NCI-H226 (cell line): ENCODE measurements around the gene THSD4.
A peak's percentile ranks its signal among the peaks of the same experiment; 100 is the strongest.
"Not testable (repeated sequence)": the region's sequence is repeated elsewhere in the genome, so short reads cannot be mapped to it uniquely, and the experiment has no call there.

Experiments
- DNase-seq: peaks from one replicate; pipeline ENCODE4 v3.0.0-alpha.2; 2015

THSD4 gene

GRCh38 chr15:71151081-71151480, 35.8 kb downstream of the THSD4 start:
- DNase-seq, result peak; percentile 89

GRCh38 chr15:71152542-71152941, 37.3 kb downstream of the THSD4 start:
- DNase-seq, result no peak

- no peak for DNase-seq
Observed at GRCh38 chr15:71153823-71154524, 38.7 kb downstream of the THSD4 start.

- DNase-seq, result no peak
Observed at GRCh38 chr15:71154607-71155200, 39.4 kb downstream of the THSD4 start.

GRCh38 chr15:71155534-71155933, 40.3 kb downstream of the THSD4 start:
- no peak for DNase-seq

- no peak for DNase-seq
Observed at GRCh38 chr15:71160976-71161375, 45.7 kb downstream of the THSD4 start.

- no peak for DNase-seq
Observed at GRCh38 chr15:71162309-71162708, 47.0 kb downstream of the THSD4 start.

- DNase-seq, result not testable (repeated sequence)
Observed at GRCh38 chr15:71164606-71165005, 49.3 kb downstream of the THSD4 start.

GRCh38 chr15:71167445-71168165, 52.3 kb downstream of the THSD4 start:
- DNase-seq, result no peak

GRCh38 chr15:71168166-71168834, 53.0 kb downstream of the THSD4 start:
- DNase-seq, result no peak

- no peak for DNase-seq
Observed at GRCh38 chr15:71170163-71170562, 54.9 kb downstream of the THSD4 start.

- DNase-seq, result no peak
Observed at GRCh38 chr15:71171195-71171594, 55.9 kb downstream of the THSD4 start.

- not testable (repeated sequence) for DNase-seq
Observed at GRCh38 chr15:71174360-71174759, 59.1 kb downstream of the THSD4 start.

GRCh38 chr15:71180986-71181853, 65.9 kb downstream of the THSD4 start:
- DNase-seq, result no peak

GRCh38 chr15:71182522-71182921, 67.3 kb downstream of the THSD4 start:
- peak; percentile 52 for DNase-seq

- DNase-seq, result no peak
Observed at GRCh38 chr15:71183063-71183462, 67.8 kb downstream of the THSD4 start.

- DNase-seq, result no peak
Observed at GRCh38 chr15:71185706-71186105, 70.4 kb downstream of the THSD4 start.

- DNase-seq, result no peak
Observed at GRCh38 chr15:71186267-71186666, 71.0 kb downstream of the THSD4 start.

- no peak for DNase-seq
Observed at GRCh38 chr15:71187078-71187477, 71.8 kb downstream of the THSD4 start.

GRCh38 chr15:71187526-71187925, 72.3 kb downstream of the THSD4 start:
- no peak for DNase-seq

- no peak for DNase-seq
Observed at GRCh38 chr15:71189718-71190117, 74.4 kb downstream of the THSD4 start.

- DNase-seq, result no peak
Observed at GRCh38 chr15:71191296-71191695, 76.0 kb downstream of the THSD4 start.

GRCh38 chr15:71192816-71193215, 77.5 kb downstream of the THSD4 start:
- no peak for DNase-seq
